RWPE2 (cell line): ENCODE results near the gene LMO7.

Source experiments
- ATAC-seq: fragments of 200-7000 bp; cut with Tn5 transposase; 3 replicates; pipeline ENCODE4 v1.9.1; 2021; ENCODE audit warnings: low read depth
- DNase-seq: peaks from one replicate; pipeline ENCODE4 v3.0.0-alpha.2; 2020; ENCODE audit warnings: low spot score
- H3K27ac ChIP-seq: fragments of 450-650 bp; 2 replicates; pipeline ENCODE4 v1.5.1; 2017; ENCODE audit warnings: mild to moderate bottlenecking; ENCODE audit not compliant: poor library complexity, severe bottlenecking
- H3K27me3 ChIP-seq: fragments of 250-450 bp; sonication (Bioruptor Pico); 2 replicates; pipeline ENCODE4 v1.5.1; 2021; ENCODE audit warnings: mild to moderate bottlenecking, moderate library complexity; ENCODE audit not compliant: insufficient read depth, poor library complexity, severe bottlenecking
- H3K36me3 ChIP-seq: fragments of 250-450 bp; sonication (Bioruptor Pico); 2 replicates; pipeline ENCODE4 v1.5.1; 2020; ENCODE audit warnings: low read depth, mild to moderate bottlenecking, moderate library complexity
- H3K4me1 ChIP-seq: fragments of 250-450 bp; sonication (Bioruptor Pico); 2 replicates; pipeline ENCODE4 v1.5.1; 2021; ENCODE audit warnings: mild to moderate bottlenecking, moderate library complexity; ENCODE audit not compliant: insufficient read depth, poor library complexity, severe bottlenecking
- H3K4me3 ChIP-seq: fragments of 250-450 bp; sonication (Bioruptor Pico); 2 replicates; pipeline ENCODE4 v1.5.1; 2021; ENCODE audit warnings: mild to moderate bottlenecking, moderate library complexity; ENCODE audit not compliant: severe bottlenecking
- H3K9me3 ChIP-seq: fragments of 250-450 bp; sonication (Bioruptor Pico); 2 replicates; pipeline ENCODE4 v1.5.1; 2021; ENCODE audit warnings: mild to moderate bottlenecking, moderate library complexity; ENCODE audit not compliant: severe bottlenecking
- TF ChIP-seq, protein P1 (sequence below): fragments of 450-650 bp; IDR thresholded peaks from one replicate; pipeline ENCODE4 v1.5.1; 2017; ENCODE audit warnings: mild to moderate bottlenecking, moderate library complexity; ENCODE audit not compliant: poor library complexity, severe bottlenecking

Gene LMO7

GRCh38 chr13:75857291-75857690 lies 221.2 kb downstream of the LMO7 start:
- H3K36me3 ChIP-seq: no peaks in the 10 kb centered on the region

DNA sequence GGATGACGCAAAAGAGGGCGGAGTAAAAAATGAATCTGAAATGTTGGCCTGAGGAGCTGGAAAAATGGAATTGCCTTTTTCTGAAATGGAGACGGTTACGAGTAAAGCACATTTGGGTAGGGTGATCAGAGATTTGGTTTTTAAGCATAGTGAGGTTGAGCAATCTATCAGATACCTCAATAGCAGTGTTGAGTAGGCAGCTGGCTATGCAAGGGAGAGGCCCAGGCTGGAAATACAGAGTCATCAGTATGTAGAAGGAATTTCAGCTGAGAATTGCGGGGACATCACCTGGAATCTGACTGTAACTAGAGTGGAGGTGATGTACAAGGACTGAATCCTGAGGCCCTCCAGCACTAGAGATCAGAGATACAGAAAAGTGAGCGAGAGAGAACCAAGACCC lies 224.8 kb downstream of the LMO7 start:
- ATAC-seq (no peak), DNase-seq (no peak)
- H3K4me3 ChIP-seq: no peak overlapping the region

More at GRCh38 chr13:75857291-75857690, 221.2 kb downstream of the LMO7 start:
- DNase-seq (no peak), ATAC-seq (no peak)
- TF ChIP-seq, protein P1, sequence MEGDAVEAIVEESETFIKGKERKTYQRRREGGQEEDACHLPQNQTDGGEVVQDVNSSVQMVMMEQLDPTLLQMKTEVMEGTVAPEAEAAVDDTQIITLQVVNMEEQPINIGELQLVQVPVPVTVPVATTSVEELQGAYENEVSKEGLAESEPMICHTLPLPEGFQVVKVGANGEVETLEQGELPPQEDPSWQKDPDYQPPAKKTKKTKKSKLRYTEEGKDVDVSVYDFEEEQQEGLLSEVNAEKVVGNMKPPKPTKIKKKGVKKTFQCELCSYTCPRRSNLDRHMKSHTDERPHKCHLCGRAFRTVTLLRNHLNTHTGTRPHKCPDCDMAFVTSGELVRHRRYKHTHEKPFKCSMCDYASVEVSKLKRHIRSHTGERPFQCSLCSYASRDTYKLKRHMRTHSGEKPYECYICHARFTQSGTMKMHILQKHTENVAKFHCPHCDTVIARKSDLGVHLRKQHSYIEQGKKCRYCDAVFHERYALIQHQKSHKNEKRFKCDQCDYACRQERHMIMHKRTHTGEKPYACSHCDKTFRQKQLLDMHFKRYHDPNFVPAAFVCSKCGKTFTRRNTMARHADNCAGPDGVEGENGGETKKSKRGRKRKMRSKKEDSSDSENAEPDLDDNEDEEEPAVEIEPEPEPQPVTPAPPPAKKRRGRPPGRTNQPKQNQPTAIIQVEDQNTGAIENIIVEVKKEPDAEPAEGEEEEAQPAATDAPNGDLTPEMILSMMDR: no peak
- H3K4me1 ChIP-seq: no peaks in the 10 kb centered on the region
- no peaks in the 10 kb centered on the region for H3K27me3 ChIP-seq
- no peak overlapping the region for H3K4me3 ChIP-seq
- H3K27ac ChIP-seq: no peak overlapping the region
- no peaks in the 10 kb centered on the region for H3K9me3 ChIP-seq

DNA sequence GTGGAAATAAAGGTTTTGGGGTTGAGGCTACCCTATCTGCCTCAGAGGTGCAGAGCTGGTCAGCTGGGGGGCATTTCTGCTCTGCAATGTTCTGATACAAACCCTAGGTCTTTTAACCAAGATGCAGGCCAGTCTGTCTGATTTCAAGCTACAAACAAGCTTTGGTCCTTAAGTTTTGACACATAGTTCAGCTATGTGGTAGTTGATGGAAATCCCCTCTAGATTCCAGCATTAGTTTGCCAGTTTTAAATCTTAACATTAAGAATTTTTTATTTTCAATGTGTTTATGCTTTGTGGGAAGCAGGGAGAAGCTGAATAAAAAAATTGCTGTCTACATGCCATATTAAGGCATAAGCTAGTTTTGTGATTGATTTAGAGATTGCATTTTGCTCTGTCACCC lies 225.7 kb downstream of the LMO7 start:
- Histone ChIP-seq H3K27me3 (no peaks in the 10 kb centered on the region), H3K4me3 (no peak overlapping the region), H3K4me1 (peaks cover 4% of the 10 kb centered on the region), H3K9me3 (no peaks in the 10 kb centered on the region), H3K36me3 (no peaks in the 10 kb centered on the region), H3K27ac (no peak overlapping the region)
- DNase-seq (no peak), ATAC-seq (no peak)
- TF ChIP-seq, protein P1: no peak

More for the DNA sequence above, 224.8 kb downstream of the LMO7 start:
- TF ChIP-seq, protein P1: no peak
- Histone ChIP-seq H3K27ac (no peak overlapping the region), H3K4me1 (peaks cover 4% of the 10 kb centered on the region), H3K36me3 (no peaks in the 10 kb centered on the region), H3K27me3 (no peaks in the 10 kb centered on the region), H3K9me3 (no peaks in the 10 kb centered on the region)

DNA sequence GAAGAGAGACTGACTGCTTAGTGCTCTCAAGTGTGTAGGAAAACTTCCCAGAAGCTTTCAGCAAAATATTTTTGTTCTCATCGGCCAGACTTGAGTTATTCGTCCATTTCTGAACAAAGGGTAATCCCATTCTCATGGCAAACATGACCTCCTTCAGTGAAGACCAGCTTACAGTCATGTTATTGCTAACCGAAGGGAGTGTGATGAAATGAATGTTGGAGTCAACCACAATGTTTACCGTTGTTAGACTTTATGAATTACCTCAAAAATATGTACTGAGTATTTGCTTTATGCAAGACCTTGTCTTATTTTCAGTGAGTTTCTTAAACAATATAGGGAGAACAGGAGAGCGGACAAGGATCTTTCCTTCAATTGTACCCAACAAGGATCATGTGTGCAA lies 228.6 kb downstream of the LMO7 start:
- Histone ChIP-seq H3K4me1 (peaks cover 4% of the 10 kb centered on the region), H3K27me3 (no peaks in the 10 kb centered on the region), H3K27ac (no peak overlapping the region), H3K36me3 (no peaks in the 10 kb centered on the region), H3K4me3 (no peak overlapping the region), H3K9me3 (no peaks in the 10 kb centered on the region)
- DNase-seq: no peak
- TF ChIP-seq, protein P1: no peak
- ATAC-seq: peak; percentile 89

DNA sequence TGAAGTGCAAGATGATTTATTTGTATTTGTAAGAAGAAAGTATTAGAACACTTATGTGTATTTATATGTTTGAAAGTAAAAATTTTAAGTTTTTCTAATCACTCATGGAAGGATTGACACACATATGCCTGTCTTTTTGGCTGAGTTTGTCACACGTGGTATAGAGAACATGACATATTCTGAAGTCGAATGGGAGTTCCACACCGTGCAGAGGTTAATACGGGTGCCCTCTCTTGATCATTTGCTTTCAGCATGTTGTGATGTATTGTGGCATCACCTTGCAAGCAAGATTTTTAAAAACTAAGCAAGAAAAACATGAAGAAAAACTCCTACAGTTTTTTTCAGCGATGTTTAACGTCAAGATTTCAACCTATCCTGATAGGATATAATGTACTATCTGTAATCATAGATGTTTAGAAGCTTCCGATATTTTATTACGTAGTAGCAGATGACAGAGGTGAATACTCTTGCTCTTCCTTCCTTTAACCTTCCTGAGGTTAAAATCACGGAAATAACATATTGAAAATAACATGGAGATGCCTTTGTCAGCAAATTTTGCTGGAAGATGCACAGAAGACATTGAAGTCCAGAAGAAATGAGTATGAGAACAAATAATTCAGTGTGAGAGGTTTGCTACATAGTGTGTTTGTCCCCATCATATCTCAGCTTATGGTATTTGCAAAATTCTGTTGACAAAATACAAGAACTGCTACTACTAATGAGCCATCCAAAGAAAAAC lies 231.4 kb downstream of the LMO7 start:
- TF ChIP-seq, protein P1: no peak
- DNase-seq (no peak), ATAC-seq (no peak)
- Histone ChIP-seq H3K4me1 (peaks cover 4% of the 10 kb centered on the region), H3K4me3 (no peak overlapping the region), H3K27me3 (no peaks in the 10 kb centered on the region), H3K9me3 (no peaks in the 10 kb centered on the region), H3K36me3 (no peaks in the 10 kb centered on the region), H3K27ac (no peak overlapping the region)
